GM21619 (cell line): Measurements from ENCODE around the gene OR6M1.

Experiments
- ATAC-seq: cut with Tn5 transposase; IDR thresholded peaks from one replicate; pipeline ENCODE4 v1.9.1; 2021; ENCODE audit not compliant: unreplicated experiment

OR6M1 gene

DNA sequence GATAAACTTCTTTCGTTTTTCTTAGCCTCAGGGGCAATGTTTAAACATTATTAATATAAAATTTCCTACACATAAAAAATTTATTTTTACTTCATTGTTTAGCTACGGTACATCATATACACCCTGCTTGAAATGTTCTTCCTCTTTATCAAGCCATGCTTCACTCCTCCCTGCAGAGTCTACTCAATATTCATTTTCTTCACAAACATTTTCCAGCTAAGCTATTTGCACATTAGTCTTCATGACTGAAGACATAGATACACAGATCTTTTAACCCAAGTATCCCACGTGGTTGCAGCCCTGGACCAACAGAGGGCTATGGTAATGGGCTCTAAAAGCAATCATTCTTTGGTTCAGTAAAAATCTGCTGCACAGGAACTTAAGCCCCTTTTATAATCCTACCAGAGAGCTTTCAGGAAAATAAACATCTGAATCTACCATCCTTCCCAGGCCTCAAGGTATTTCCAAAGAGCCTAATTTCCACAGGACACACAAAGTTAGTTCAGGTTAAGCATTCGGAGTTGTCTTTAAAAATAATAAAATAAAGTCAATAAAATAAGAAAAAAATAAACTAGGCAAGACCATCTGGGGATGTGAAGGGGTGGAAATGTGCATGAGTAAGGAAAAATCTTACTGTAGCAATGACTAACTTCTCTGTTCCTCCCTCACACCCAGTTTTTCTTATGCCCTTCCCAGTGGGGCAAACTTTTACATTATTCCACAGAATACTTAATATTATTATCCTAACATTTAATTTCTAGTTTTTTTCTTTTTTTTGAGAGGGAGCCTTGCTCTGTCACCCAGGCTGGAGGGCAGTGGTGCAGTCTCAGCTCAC lies 30.2 kb downstream of the OR6M1 start:
- ATAC-seq: no peak

GRCh38 chr11:123775289-123775688 lies 30.9 kb downstream of the OR6M1 start:
- ATAC-seq: no peak

GRCh38 chr11:123773959-123774358 lies 32.2 kb downstream of the OR6M1 start:
- no peak for ATAC-seq

DNA sequence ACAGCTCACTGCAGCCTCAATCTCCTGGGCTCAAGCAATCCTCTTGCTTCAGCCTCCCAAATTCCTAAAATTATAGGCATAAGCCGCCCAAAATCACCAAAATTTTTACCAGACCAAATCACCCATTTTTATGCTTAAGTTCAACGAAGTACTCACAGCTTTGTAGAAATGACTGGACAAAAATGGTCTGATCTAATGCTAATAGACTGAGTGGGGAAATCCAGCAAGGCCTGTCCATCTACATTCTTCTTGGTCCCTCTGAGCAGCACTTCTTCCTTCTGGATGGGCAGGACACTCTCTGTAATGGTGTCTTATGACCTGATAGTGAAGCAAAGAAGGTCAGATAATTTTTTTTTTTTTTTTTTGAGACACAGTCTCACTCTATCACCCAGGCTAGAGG lies 33.1 kb downstream of the OR6M1 start:
- ATAC-seq: no peak

DNA sequence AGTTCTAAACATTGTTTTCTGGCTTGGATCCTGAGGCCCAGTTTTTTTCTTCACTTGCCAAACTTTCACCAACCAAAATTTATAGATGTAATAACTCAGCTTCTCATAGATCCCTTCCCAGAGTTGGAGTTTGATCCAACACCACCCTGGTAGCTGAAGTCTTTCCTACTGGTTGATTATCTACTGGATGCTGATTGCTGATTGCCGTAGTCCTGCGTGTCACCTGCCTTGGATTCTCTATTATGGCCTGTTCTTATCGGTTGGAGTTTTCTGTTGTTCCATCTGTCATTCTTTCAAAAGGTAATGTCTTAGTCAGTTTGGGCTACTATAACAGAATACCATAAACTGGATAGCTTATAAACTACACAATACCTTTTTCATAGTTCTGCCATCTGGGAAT lies 34.5 kb downstream of the OR6M1 start:
- no peak for ATAC-seq

- ATAC-seq: no peak
Observed at GRCh38 chr11:123770712-123771111, 35.4 kb downstream of the OR6M1 start.

DNA sequence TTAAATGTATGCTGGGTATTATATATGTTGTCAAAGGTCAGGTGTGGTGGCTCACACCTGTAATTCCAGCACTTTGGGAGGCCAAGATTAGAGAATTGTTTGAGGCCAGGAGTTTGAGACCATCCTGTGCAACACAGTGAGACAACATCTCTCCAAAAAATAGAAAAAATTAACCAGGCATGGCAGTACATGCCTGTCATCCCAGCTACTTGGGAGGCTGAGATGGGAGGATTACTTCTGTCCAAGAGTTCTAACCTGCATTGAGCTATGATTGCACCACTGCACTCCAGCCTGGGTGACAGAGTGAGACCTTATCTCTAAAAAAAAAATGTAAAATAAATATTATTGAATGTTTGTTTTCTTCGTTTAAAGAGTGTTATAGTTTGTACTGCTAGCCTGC lies 40.5 kb downstream of the OR6M1 start:
- no peak for ATAC-seq

DNA sequence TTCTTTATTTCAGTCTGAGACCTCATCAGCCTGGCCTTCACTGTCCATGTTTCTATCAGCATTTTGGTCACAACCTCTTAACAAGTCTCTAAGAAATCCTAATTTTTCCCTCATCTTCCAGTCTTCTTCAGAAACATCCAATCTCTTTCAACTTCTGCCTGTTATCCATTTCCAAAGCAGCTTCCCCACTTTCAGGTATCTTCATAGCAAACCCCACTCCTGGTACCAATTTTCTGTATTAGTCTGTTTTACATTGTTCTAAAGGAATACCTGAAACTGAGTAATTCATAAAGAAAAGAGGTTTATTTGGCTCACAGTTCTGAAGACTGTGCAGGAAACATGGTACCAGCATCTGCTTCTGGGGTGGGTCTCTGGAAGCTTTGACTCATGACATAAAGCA lies 43.7 kb downstream of the OR6M1 start:
- ATAC-seq: no peak

DNA sequence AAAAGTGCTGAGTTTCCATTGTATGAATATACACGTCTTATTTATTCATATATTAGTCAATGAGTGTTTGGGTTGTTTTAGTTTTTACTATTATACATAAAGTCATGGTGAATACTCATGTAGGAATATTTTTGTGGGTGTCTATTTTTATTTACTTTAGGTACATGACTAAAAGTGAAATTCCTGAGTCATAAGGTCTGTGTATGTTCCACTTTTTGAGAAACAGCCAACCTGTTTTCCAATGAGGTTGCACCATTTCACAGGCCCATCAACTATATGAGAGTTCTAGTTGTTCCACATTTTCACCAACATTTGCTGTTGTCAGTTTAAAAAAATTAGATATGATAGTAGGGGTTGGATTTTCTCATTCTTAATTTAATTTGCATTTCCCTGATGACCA lies 45.3 kb downstream of the OR6M1 start:
- ATAC-seq: peak; percentile 89

DNA sequence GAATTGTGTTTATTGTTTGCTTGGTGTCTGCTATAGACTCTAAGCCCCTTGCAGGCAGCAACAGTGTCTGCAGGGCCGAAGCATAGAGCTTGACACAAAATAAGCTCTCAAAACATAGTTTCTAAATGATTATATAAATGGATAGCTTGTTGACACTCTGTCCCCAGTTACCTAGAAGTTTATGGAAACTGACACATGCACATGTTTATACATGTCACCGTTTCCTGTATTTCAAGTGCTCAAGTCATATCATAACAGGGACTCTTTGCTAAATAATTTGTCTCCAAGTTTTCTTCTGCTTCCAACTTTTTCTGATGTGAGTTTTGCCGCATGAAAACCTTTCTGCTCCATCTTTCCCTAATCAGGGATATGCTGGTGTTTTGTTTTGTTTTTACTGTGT lies 48.2 kb downstream of the OR6M1 start:
- no peak for ATAC-seq

DNA sequence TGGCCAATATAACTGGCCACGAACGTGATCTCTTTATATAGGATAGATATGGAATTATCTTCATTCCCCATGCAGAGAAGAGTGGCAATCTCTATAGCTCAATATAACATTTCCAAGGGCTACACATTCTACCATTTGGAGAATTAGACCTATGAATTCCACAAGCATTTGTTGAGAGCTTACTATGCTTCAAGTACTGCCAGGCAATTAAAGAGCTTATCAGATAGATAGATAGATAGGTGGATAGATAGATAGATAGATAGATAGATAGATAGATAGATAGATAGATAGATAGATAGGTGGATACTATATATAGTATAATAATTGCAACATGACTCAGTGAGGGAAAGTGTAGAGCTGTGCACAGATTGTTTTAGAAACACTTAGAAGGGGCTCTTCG lies 50.3 kb downstream of the OR6M1 start:
- ATAC-seq: no peak
